GM19455 (cell line): ENCODE results near the gene POLR1C.

Source experiments
- ATAC-seq: cut with Tn5 transposase; IDR thresholded peaks from one replicate; pipeline ENCODE4 v1.9.1; 2021; ENCODE audit not compliant: unreplicated experiment

Gene POLR1C

GRCh38 chr6:43559328-43559727 lies 42.4 kb downstream of the POLR1C start:
- no peak for ATAC-seq

- ATAC-seq = no peak
These were observed 54.1 kb downstream of the POLR1C start for GRCh38 chr6:43570876-43571441.
